GM18511 (cell line): ENCODE data around the gene SIRPA.

Experiments
- ATAC-seq: cut with Tn5 transposase; IDR thresholded peaks from one replicate; pipeline ENCODE4 v1.9.1; 2021; ENCODE audit warnings: mild to moderate bottlenecking, moderate library complexity; ENCODE audit not compliant: unreplicated experiment

SIRPA gene

DNA sequence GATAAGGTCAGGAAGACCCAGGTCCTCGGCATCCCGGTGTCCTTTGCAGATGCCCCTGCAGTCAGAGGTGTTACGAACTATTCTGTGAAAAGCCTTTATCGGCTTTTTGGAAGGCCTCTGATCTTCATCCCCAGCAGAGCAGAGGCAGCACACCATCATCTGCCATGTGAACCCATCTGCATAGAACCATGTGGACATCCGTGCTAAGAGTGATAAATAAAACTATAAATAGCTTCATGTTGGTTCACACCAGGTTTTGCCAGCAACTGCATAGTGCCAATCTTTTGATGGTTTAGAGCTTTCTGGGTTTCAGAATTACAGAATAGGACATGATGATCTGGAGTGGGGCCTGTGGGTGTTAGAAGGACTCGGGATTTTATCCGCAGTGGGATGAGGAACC, 33.6 kb downstream of the SIRPA start:
- no peak for ATAC-seq

DNA sequence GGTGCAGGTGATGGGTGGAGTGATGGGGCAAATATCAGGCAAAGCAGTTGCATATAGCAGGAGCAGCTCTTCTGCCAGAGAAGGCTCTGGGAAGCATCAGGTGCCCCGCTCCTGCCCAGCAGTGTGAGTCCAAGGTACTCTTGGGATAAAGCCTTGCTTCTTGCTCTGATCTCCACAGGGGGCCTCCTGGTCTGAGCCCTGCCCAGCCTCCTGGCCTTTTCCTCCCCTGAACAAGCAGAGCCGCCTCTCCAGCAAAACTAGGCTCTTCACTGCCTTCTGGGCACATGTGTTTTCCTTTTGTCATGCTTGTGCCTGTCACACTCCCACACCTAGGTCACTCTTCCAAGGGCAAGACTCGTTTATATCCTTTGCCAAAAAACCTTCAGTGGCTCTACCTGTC, 34.3 kb downstream of the SIRPA start:
- ATAC-seq, result no peak

DNA sequence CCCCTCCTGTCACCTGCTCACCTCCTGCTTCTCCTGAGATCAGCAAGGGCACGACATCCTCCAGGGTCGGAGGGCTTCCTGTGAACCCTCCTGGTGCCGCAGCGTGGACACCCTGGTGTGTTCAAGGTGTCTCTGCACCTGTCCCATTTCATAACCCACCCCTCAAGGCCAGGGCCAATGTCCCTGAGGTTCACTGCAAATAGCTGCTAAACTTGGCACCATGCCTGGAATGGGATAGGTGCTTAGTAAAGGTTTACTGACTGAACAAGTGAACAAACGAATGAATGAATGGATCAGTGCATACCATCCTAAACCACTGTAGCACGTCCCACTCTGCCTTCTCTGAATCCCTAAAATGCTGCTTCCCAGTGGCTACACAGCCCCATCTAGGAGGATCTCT, 35.0 kb downstream of the SIRPA start:
- ATAC-seq, result no peak

DNA sequence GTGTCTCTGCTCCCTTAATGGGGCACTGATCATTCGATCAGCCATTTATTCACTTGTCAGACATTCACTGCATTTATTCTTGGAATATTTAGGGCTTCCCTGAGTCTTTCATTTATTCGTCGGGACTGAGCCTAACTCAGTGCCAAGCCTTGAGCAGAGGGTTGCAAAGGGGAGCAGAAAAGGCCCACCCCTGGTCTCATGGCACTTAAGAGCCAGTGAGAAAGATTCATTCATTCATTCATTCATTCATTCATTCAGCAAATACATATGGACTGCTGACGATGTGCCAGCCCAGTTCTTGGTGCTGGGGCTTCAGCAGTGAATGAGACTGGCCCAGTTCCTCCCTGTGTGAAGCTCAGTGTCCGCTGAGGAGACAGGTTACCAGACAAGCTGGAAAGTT, 36.6 kb downstream of the SIRPA start:
- ATAC-seq, result no peak

DNA sequence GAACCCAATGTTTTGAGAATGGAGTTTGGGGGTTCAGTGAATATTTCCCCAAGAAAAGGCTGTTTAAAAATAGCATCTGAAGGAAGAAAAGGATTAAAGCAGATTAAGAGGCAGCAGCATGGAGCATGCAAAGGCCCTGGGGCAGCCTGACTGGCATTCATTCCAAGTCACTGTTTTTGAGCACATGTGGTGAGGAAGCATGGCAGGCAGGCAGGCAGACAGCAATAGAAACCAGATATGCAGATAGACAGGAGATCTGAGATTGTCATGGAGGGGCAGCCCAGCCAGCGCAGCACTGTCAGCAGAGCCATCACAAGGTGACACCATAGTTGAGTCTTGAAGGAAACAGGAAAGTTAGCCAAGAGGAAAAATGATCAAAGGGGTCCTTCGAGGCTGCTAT, 37.8 kb downstream of the SIRPA start:
- ATAC-seq, result no peak

DNA sequence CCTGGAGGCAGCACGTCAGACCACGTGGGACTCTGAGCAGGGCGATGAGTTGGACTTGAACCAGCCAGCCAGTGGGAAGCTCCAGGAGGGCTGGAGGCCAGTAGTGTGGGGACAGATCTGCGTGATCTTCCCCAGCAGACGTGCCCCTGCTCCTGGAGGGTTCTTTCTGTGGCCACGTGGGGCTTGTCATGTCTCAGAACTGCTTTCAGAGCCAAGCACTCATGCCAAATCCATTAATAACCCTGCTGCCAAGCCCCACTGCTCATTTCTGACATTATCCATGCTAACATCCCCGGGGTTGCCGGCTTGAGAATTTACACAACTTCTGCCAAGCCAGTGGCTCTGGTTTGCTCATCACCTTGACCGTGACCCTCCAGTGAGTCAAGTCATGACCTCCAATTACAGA, 38.3 kb downstream of the SIRPA start:
- ATAC-seq, result no peak

DNA sequence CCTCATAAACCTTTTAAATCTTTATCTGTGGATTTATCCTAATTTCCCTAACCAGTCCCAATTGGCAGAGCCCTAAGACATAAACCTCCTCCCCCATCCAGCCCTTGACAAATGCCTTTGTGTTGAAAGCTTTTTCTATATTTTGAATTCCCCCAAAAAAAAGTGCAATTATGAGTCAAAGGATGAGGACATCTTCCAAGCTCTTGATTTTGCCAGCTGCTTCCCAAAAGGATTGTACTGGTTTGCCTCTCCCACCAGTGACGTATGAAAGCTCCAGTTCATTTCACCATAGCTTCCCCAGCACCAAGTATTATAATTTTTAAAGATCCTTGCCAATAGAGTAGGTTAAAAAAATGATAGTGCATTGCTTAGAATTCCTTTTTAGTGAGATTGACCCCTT, 38.9 kb downstream of the SIRPA start:
- no peak for ATAC-seq

DNA sequence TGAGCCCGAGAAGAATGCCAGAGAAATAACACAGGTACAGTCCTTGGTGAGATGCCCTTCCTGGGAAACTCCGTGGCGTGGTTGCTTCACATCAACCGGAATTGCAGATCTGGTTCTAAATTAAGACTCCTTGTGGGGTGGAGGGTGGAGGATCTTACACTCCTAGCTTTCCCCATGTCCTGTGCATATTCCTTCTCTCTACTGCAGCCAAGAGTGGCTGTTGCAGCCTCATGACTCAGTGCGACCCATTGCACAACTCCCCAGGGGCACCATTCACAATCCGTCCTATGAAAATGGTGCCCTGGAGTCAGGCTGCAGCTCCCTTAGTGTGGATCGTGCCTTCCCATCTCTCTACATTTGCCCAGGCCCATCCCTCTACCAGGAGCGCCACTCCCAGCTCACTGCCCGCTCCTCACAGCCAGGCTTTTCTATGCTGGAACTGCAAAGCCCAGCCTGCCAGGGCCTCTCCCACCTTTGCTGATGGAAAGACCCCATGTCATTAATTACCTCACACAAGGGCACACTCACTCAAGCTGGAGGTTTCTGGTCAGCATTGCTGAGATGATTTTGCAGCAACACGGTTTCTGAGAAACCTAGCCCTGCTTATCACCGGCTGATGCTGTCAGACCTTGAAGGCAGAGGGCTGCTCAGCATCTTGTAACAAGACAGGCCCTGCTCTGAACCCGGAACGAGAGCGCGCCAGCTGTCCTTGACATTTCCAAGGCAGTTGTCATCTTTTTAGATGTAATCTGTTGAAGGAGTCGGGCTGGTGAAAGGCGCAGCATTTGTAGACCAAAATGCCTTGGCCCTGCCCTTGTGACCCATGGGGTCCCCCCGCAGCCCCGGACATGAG, 39.7 kb downstream of the SIRPA start:
- ATAC-seq, result no peak

DNA sequence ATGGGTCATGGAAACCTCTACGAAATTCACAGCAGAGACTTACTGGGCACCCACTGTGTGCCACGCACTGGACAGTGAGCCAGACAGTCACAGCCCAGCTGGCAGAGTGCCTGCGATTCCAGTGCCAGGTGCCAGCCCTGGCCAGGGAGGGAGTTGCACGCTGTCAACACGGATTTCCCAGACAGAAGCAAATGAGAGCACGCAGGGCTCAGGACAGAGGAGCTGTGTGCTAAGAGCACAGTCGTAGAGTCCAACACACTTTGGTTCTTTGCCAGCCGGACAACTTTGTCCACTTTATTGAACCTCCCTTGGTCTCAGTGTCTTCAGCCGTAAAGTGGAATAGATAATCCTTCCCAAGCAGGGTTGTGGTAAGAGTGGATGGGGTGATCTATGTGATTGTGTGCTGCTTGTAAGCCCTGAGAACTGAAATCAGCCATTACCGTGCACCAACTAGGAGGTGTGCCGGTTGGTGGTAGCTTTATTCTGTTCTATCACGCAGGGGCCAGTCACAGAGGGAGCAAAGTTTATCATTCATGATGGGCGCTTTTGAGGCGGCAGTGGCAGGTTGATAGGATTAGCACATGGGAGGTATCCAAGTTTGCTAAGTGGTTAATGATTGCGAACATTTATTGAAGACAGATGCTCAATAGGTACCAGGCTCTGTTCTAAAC, 40.6 kb downstream of the SIRPA start:
- ATAC-seq, result no peak

DNA sequence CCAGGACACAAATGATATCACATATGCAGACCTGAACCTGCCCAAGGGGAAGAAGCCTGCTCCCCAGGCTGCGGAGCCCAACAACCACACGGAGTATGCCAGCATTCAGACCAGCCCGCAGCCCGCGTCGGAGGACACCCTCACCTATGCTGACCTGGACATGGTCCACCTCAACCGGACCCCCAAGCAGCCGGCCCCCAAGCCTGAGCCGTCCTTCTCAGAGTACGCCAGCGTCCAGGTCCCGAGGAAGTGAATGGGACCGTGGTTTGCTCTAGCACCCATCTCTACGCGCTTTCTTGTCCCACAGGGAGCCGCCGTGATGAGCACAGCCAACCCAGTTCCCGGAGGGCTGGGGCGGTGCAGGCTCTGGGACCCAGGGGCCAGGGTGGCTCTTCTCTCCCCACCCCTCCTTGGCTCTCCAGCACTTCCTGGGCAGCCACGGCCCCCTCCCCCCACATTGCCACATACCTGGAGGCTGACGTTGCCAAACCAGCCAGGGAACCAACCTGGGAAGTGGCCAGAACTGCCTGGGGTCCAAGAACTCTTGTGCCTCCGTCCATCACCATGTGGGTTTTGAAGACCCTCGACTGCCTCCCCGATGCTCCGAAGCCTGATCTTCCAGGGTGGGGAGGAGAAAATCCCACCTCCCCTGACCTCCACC, 42.2 kb downstream of the SIRPA start:
- ATAC-seq, result no peak

DNA sequence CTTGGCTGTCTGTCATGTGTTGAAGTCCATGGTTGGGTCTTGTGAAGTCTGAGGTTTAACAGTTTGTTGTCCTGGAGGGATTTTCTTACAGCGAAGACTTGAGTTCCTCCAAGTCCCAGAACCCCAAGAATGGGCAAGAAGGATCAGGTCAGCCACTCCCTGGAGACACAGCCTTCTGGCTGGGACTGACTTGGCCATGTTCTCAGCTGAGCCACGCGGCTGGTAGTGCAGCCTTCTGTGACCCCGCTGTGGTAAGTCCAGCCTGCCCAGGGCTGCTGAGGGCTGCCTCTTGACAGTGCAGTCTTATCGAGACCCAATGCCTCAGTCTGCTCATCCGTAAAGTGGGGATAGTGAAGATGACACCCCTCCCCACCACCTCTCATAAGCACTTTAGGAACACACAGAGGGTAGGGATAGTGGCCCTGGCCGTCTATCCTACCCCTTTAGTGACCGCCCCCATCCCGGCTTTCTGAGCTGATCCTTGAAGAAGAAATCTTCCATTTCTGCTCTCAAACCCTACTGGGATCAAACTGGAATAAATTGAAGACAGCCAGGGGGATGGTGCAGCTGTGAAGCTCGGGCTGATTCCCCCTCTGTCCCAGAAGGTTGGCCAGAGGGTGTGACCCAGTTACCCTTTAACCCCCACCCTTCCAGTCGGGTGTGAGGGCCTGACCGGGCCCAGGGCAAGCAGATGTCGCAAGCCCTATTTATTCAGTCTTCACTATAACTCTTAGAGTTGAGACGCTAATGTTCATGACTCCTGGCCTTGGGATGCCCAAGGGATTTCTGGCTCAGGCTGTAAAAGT, 43.5 kb downstream of the SIRPA start:
- ATAC-seq, result no peak

DNA sequence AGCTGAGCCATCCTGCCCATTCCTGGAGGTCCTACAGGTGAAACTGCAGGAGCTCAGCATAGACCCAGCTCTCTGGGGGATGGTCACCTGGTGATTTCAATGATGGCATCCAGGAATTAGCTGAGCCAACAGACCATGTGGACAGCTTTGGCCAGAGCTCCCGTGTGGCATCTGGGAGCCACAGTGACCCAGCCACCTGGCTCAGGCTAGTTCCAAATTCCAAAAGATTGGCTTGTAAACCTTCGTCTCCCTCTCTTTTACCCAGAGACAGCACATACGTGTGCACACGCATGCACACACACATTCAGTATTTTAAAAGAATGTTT, 44.0 kb downstream of the SIRPA start:
- ATAC-seq, result no peak

DNA sequence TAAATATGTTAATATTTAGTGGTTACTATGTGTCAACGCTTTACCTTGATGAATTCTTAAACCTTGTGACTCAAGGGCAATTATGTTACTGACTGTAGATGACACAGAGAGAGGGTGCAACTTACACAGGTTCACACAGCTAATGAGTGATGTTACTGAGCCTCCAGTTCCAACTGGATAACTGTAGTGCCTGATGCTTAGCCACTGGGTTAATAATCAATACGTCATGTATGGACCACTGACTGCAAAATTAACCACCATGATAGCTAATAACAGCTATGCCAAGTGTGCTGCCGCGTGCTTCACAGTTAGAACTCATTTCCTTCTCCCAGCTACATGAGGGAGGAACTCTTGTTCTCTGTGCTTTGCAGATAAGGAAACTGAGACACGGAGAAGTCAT, 45.4 kb downstream of the SIRPA start:
- ATAC-seq, result no peak

DNA sequence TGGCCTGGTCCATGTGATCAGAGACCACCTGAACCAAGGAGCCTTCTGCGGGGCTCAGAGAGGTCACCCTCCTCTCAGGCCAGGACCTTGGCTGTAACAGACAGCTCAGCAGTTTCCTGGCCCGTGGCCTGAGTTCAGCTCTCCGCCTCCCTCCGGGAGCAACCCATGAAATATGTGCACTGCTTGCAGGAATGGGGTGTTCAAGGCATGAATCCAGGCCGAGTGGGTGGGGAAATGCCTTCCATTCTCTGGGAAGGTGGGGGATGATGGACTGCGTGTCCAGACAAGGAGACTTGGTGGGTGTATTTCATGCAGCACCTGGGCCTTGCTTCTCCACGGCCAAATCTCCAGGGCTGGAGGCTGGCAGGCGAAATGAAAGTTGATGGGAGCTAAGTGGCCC, 46.0 kb downstream of the SIRPA start:
- no peak for ATAC-seq

DNA sequence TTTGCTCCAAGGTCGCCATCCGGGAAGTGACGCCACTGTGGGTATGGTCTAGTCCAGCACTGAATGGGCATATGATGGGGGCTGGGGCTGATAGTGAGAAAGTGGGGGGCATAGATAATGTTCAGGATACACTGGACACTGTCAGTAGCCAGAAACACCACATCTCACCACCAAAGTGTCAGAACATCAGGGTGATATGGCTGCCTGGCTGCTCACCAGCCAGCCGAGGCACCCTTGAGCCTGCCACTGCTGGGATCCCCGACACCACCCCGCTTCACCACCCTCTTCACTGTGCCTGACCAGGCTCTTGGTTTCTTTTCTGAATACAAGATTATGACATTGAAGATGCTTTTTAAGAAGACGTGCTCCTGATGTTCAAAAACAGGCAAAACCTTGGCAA, 46.9 kb downstream of the SIRPA start:
- no peak for ATAC-seq

DNA sequence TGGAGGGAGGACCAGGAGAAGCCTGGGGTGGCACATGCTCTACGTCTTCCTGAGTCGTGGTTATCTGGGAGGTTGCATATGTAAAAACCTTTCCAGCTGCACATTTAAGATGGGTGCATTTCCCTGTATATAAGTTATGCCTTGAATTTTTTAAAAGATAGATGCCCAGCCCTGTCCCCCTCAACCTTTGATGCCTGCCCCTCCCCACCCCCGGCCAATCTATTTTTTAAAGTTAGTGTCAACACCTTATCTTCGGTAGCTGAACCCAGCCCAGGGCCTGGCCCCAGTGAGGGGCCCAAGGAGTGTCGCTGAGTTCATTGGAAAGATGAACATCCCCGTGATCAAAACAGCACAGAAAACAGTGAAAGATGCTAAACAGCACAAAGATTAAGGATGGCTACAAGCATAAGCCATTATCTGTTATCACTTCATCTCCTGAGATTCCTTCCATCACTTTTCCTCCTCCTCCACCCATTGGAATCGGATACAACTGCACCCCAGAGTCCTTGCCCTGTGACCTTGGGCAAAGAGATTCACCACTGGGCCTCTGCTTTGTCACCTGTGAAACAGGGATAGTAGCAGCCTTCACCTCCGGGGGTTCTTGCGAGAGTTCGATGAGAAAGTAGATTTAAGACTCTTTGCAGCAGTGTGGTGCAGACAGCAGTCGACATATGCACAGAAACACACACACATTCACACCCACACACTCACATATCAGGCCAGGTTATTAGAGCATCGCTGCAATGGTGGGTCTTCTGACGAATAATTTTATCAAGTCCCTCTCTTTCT, 47.5 kb downstream of the SIRPA start:
- ATAC-seq, result no peak

DNA sequence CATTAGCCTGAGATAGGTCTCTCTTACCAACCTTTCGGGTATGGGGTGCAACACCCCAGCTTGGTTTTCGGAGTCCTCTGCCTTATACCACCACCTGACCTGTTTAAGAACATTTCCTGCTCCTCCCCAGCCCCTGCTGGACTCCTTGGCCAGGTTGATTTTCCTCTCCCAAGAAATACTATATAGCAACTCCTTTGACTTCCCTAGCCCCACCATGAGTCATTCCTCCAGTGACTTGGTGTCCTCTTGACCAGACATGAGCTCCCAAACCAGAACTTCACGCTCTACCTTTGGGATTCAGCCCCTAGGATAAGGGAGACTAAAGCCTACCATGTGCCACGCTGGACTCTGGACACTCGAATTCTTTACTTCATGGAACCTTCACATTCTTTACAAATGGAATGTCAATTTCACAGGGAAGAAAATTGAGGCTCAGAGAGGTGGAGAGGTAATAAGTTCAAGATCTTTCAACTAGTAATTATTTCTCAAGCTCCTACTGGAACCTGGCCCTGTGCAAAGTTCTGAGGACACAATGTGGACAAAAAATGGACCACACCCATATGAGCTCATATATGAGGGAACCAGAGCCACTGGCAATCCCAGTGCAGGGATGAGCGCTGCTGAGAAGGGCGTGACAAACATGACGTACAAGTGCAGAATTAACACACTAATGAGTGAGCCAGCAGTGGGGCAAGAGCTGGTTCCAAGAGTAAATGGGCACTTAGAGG, 48.2 kb downstream of the SIRPA start:
- no peak for ATAC-seq

DNA sequence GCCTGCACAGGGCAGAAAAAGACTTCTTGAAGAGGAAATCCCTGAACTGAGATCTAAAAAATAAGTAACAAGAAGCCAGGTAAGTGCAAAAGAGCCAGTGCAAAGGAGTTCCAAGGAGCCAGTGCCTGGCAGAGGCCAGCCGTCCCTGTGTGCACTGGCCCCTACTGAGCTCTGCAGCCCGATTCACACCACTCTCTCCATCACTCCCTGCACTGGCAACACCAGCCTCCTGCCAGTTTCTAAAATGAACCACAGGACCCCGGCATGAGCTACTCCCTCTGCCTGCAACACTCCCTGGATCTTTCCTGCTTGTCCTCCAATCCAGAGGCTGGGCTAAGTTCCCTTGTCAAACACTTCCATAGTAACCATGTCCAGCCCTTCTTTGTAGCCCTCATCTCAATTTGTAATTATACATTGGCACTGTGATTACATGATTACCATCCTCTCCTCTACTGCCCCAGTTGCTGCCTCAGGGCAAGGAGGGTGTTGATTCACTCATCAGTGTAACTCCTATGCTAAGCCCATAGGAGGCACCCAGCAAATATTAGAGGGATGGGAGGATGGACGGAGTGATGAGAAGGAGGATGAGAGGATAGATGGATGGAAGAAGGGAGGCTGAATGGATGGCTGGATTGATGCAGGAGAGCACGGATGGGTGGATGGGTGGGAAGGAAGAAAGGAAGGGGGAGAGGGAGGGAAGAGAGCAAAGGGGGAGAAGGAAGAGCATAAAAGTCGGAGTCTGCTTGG, 49.3 kb downstream of the SIRPA start:
- no peak for ATAC-seq

DNA sequence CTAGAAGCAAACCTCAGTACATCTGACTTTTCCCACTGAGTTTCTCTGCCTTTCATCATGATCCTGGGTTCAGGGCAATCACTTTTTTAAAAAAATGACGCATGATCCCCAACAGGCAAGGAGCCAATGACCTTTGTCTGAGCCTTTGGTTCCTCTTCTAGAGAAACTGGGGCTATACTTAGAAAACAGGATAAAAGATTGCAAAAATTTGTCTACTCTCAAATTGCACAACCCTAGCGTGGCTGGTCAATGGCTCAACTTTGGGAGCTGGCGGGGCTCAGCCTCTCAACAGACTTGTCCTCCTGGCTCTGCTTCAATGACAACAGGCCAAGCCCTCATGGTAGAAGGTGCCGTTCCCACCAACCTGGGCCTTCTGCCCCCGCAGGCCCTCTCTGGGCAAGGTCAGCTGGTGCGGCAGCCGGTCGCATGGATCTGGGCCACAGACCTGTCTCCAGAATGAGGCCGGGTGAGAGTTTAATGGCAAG, 50.0 kb downstream of the SIRPA start:
- ATAC-seq, result no peak
